A549 (cell line): ENCODE results near the gene UXT. TPM values are rescaled to one million over a fixed set of nuclear protein-coding genes. Genes with fewer than 3 reads are reported as not detected.
A peak's percentile ranks its signal among the peaks of the same experiment; 100 is the strongest.

Experiments
- ATAC-seq, 2 experiments: fragments of 200-7000 bp in 1 of 2; fragments of >200 bp in 1 of 2; cut with Nextera tagmentation in 1 of 2; cut with Tn5 transposase in 1 of 2; 3 replicates each; pipeline versions ENCODE4 v1.8.0 to v1.9.1; 2018 to 2020; ENCODE audit warnings: mild to moderate bottlenecking in 1 of 2, moderate library complexity in 1 of 2
- CTCF ChIA-PET: fragments of 300-600 bp; sonication (Branson Sonifier 250); formaldehyde crosslinking; extraction: SDS; loops from one replicate; lab custom pipeline; 2021; ENCODE audit warnings: antibody characterized with exemption, inconsistent platforms; lab: Yijun Ruan, JAX
- POLR2A ChIA-PET: fragments of 350-600 bp; formaldehyde crosslinking; extraction: SDS; loops from one replicate; lab custom pipeline; 2021; ENCODE audit warnings: antibody characterized with exemption, inconsistent platforms; lab: Yijun Ruan, JAX
- DNase-seq, 2 experiments: peaks; one replicate each; pipeline versions ENCODE4 v3.0.0 to v3.0.0-alpha.2; 2011 to 2016; ENCODE audit warnings: low read depth in 1 of 2, low spot score in 1 of 2
- FAIRE-seq: peaks from 2 replicates; lab custom pipeline; 2011; peaks lifted over from hg19 to GRCh38; lab: Jason Lieb, UNC
- H3K27ac ChIP-seq, 2 experiments: fragments of >200 bp; sonication (Bioruptor Twin); formaldehyde crosslinking; 3 replicates each; pipeline ENCODE4 v1.5.1; 2016 to 2017
- H3K4me1 ChIP-seq: fragments of >200 bp; sonication (Bioruptor Twin); formaldehyde crosslinking; 3 replicates; pipeline ENCODE4 v1.6.1; 2016
- H3K4me2 ChIP-seq: fragments of >200 bp; sonication (Bioruptor Twin); formaldehyde crosslinking; 3 replicates; pipeline ENCODE4 v1.6.1; 2016
- H3K4me3 ChIP-seq: fragments of >200 bp; sonication (Bioruptor Twin); formaldehyde crosslinking; 3 replicates; pipeline ENCODE4 v1.5.1; 2016
- H3K9me3 ChIP-seq: fragments of >200 bp; sonication (Bioruptor Twin); formaldehyde crosslinking; 3 replicates; pipeline ENCODE4 v1.6.1; 2016
- ATOH8 ChIP-seq: fragments of 250-450 bp; sonication (Bioruptor Pico); IDR thresholded peaks from 2 replicates; pipeline ENCODE4 v1.5.0; 2020; ENCODE audit warnings: low read depth, mild to moderate bottlenecking, moderate library complexity
- CTCF ChIP-seq: fragments of >200 bp; sonication (Bioruptor Twin); formaldehyde crosslinking; IDR thresholded peaks from 3 replicates; pipeline ENCODE4 v1.5.1; 2016
- EHMT2 ChIP-seq: fragments of 200-600 bp; sonication (generic); IDR thresholded peaks from 2 replicates; pipeline ENCODE4 v1.6.1; 2016; ENCODE audit warnings: antibody characterized with exemption, low read depth, mild to moderate bottlenecking, moderate library complexity
- ELK1 ChIP-seq: fragments of 150-350 bp; IDR thresholded peaks from 2 replicates; pipeline ENCODE4 v1.6.1; 2014; ENCODE audit warnings: low read depth, mild to moderate bottlenecking, low read length
- ESRRA ChIP-seq: fragments of 150-350 bp; IDR thresholded peaks from 2 replicates; pipeline ENCODE4 v1.6.1; 2014; ENCODE audit warnings: mild to moderate bottlenecking, low read length, borderline replicate concordance
- HES2 ChIP-seq: fragments of >200 bp; sonication (Bioruptor Twin); formaldehyde crosslinking; IDR thresholded peaks from 2 replicates; pipeline ENCODE4 v1.6.1; 2016
- HOXA7 ChIP-seq: fragments of 250-450 bp; sonication (Bioruptor Pico); IDR thresholded peaks from 2 replicates; pipeline ENCODE4 v1.5.0; 2020; ENCODE audit warnings: mild to moderate bottlenecking, moderate library complexity
- JUN ChIP-seq, 2 experiments: fragments of >200 bp; sonication (Bioruptor Twin); formaldehyde crosslinking; IDR thresholded peaks; 2 replicates in 1 of 2; 3 replicates in 1 of 2; pipeline ENCODE4 v1.6.1; 2016 to 2017
- POLR2AphosphoS2 ChIP-seq: conservative IDR thresholded peaks from 2 replicates; pipeline ENCODE4 v1.6.1; 2012; ENCODE audit warnings: low read length, improper control_type of control experiment, inconsistent platforms
- RAD21 ChIP-seq, 2 experiments: fragments of >200 bp in 1 of 2; sonication (Bioruptor Twin) in 1 of 2; formaldehyde crosslinking in 1 of 2; IDR thresholded peaks in 1 of 2; conservative IDR thresholded peaks in 1 of 2; 2 replicates in 1 of 2; 3 replicates in 1 of 2; pipeline ENCODE4 v1.6.1; 2012 to 2018; ENCODE audit warnings: inconsistent platforms in 1 of 2
- RARB ChIP-seq: fragments of 250-450 bp; sonication (Bioruptor Pico); IDR thresholded peaks from 2 replicates; pipeline ENCODE4 v1.8.0; 2021; ENCODE audit warnings: mild to moderate bottlenecking, moderate library complexity
- REST ChIP-seq: fragments of 200-600 bp; sonication (generic); IDR thresholded peaks from 2 replicates; pipeline ENCODE4 v1.6.1; 2016; ENCODE audit warnings: antibody characterized with exemption, mild to moderate bottlenecking, moderate library complexity
- SMC3 ChIP-seq: fragments of >200 bp; sonication (Bioruptor Twin); formaldehyde crosslinking; IDR thresholded peaks from 3 replicates; pipeline ENCODE4 v1.6.1; 2018; ENCODE audit warnings: inconsistent platforms
- WGBS: methylation state at CpG from one replicate; pipeline ENCODE4 v1.1.6; 2017; ENCODE audit errors: missing lambda C conversion rate; 5-methylcytosine and 5-hydroxymethylcytosine counted together
- polyA plus RNA-seq, 4 experiments: library from polyadenylated mRNA; depleted of rRNA in 3 of 4; stranded (reverse); fragments of >200 nt; fragmentation: RNase III in 1 of 4; extraction: RNeasy Plus Mini Kit Qiagen cat#74134 plus additional on column Dnase treatment in 1 of 4; gene quantifications; 2 replicates in 3 of 4; 3 replicates in 1 of 4; pipeline ENCODE4 v1.2.3, GENCODE V29; 2011 to 2017

UXT gene
- polyA plus RNA-seq, 2 of the 4 experiments (the other 2 are of a cell fraction): 172 to 175 TPM

GRCh38 chrX:47644557-47645091 lies 14.4 kb downstream of the UXT start:
- 61% methylated on average over 12 of the region's 12 CpGs for WGBS
- ChIA-PET CTCF (interaction anchor here (0.6 to 3.8 kb wide), 21 partner anchors 10 to 453 kb away, joined by 3 to 19 read pairs (median 3); partner anchors contain the start of gene CFP), POLR2A (interaction anchor here (1.0 kb wide), 1 partner anchor 63 kb away, joined by 3 read pairs; the partner anchor contains the start of gene TIMP1)
- H3K4me3 ChIP-seq: no peak overlapping the region
- peak; percentile 94 for ATAC-seq
- peaks cover 10% of the 10 kb centered on the region; the same call in 1 of the 3 replicates for H3K9me3 ChIP-seq
- H3K4me2 ChIP-seq: no peak overlapping the region
- peaks cover 13% of the 10 kb centered on the region for H3K4me1 ChIP-seq
- TF ChIP-seq ELK1 (no peak), SMC3 (peak; percentile 44), RAD21 (conservative IDR thresholded peaks at IDR 0.05 in 1 of 2, IDR thresholded peaks at IDR 0.05 in 1 of 2) (peak; percentile 20 to 37; a peak in 1 of 5 replicates), CTCF (peak; percentile 29; the same call in 2 of the 3 replicates)
- no peak for FAIRE-seq
- DNase-seq: peak; percentile 57 to 59
- no peak overlapping the region for H3K27ac ChIP-seq

- DNase-seq (peak in 1 of 2 experiments; percentile 26), ATAC-seq (peak; percentile 59 to 73; a peak in 3 of 6 replicates), FAIRE-seq (no peak)
- H3K9me3 ChIP-seq: peaks cover 10% of the 10 kb centered on the region; the same call in 1 of the 3 replicates
- POLR2A ChIA-PET: no interaction called here
- H3K4me2 ChIP-seq: no peak overlapping the region
- peaks cover 7% of the 10 kb centered on the region for H3K4me1 ChIP-seq
- 52% methylated on average over 2 of the region's 2 CpGs for WGBS
- H3K4me3 ChIP-seq: no peak overlapping the region
- CTCF ChIA-PET: interaction anchor here (0.6 to 3.8 kb wide), 17 partner anchors 10 to 453 kb away, joined by 3 to 19 read pairs (median 4); partner anchors contain the start of gene CFP
- no peak overlapping the region for H3K27ac ChIP-seq
- TF ChIP-seq HOXA7 (CRISPR knock-in tag) (no peak), CTCF (peak; percentile 22; the same call in 1 of the 3 replicates), RAD21 (conservative IDR thresholded peaks at IDR 0.05 in 1 of 2, IDR thresholded peaks at IDR 0.05 in 1 of 2) (0 out of 5 replicates have a peak, but pooled peaks have one; percentile 14 to 16)
Measured at GRCh38 chrX:47643926-47644325, 15.1 kb downstream of the UXT start.

GRCh38 chrX:47638816-47639215 lies 20.2 kb downstream of the UXT start:
- no peak for DNase-seq
- TF ChIP-seq JUN (IDR thresholded peaks at IDR 0.05): no peak
- no peak for TF ChIP-seq ATOH8 (CRISPR knock-in tag)
- TF ChIP-seq REST: no peak
- TF ChIP-seq HES2: no peak
- no peak for TF ChIP-seq EHMT2
- TF ChIP-seq POLR2AphosphoS2: no peak
- TF ChIP-seq ESRRA: no peak
- TF ChIP-seq RARB (CRISPR knock-in tag): no peak
- Histone ChIP-seq H3K4me2 (no peak overlapping the region), H3K4me1 (no peaks in the 10 kb centered on the region), H3K27ac (no peak overlapping the region), H3K9me3 (peaks cover 10% of the 10 kb centered on the region; the same call in 1 of the 3 replicates), H3K4me3 (no peak overlapping the region)
- no peak for ATAC-seq
- ChIA-PET CTCF (no interaction called here), POLR2A (no interaction called here)
- no peak for FAIRE-seq
- WGBS: 95% methylated on average over 10 of the region's 14 CpGs
